Measurements from ENCODE around the gene RANBP17. TPM values are rescaled to one million over a fixed set of nuclear protein-coding genes. Genes with fewer than 3 reads are reported as not detected.
"Not testable (repeated sequence)": the region's sequence is repeated elsewhere in the genome, so short reads cannot be mapped to it uniquely, and the experiment has no call there.

The RANBP17 gene
- total RNA-seq, 2 experiments from 2014 or later = 0.13 TPM; not detected in 1

DNA sequence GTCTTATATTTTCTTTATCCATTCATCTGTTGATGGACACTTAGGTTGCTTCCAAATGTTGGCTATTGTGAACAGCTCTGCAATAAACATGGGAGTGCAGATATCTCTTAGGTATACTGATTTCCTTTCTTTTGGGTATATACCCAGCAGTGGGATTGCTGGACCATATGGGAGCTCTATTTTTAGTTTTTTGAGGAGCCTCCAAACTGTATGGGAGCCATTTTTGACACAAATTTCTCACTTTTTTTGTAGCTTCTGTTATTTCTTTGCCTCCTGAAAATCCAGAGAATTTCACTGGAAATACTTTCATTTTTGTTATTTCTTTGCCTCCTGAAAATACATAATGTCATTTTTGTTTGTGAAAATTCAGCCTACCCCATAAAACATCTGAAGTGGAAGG, 15.0 kb upstream of the RANBP17 start:
- no peaks in the 10 kb centered on the region for H3K27me3 Mint-ChIP-seq (ENCODE audit: low read depth)
- H3K36me3 Mint-ChIP-seq (ENCODE audit: low read depth) = no peaks in the 10 kb centered on the region
- H3K4me1 Mint-ChIP-seq (ENCODE audit: low read depth) = no peaks in the 10 kb centered on the region
- H3K27ac Mint-ChIP-seq = no peak overlapping the region
- CTCF ChIA-PET = no interaction called here
- DNase-seq (no peak), ATAC-seq (no peak)
- no peaks in the 10 kb centered on the region for H3K9me3 Mint-ChIP-seq (ENCODE audit: insufficient read depth)
- H3K4me3 Mint-ChIP-seq = no peak overlapping the region
- POLR2A ChIA-PET = no interaction called here

DNA sequence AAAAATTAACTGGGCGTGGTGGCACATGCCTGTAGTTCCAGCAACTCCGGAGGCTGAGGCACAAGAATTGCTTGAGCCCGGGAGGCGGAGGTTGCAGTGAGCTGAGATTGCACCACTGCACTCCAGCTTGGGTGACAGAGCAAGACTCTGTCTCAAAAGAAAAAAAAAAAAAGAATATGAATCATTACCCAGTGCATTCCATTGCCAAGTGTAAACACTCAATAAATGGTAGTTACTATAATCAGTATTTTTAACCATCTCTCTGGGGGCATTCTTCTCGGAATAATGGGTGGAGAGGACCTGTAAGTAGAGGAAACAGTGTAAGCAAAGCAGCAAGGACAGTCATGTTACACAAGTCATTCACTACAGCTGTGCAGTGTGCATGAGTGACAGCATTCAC, 13.8 kb upstream of the RANBP17 start:
- POLR2A ChIA-PET = no interaction called here
- Mint-ChIP-seq H3K4me1 (ENCODE audit: low read depth) (no peaks in the 10 kb centered on the region), H3K27me3 (ENCODE audit: low read depth) (no peaks in the 10 kb centered on the region), H3K4me3 (no peak overlapping the region), H3K27ac (no peak overlapping the region), H3K9me3 (ENCODE audit: insufficient read depth) (no peaks in the 10 kb centered on the region), H3K36me3 (ENCODE audit: low read depth) (no peaks in the 10 kb centered on the region)
- no peak for DNase-seq
- ATAC-seq = no peak
- CTCF ChIA-PET = no interaction called here

DNA sequence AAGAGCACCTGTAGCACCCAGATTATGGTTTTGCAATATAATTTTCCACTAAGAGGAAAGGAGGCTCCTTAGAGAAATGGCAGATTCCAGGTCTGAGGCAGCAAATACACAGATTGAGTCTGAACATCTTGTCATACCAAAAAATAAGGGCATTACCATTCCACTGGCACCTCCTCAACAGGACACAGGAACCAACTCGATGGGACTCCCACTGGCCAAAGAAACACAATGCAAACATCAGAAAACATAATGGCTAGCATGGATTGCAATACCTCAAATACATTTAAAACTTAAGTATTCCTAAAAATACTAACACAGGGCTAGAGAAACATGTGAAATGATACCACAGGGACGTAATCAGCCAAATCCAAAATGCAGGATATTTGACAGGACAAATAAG, 12.4 kb upstream of the RANBP17 start:
- POLR2A ChIA-PET = no interaction called here
- no peak for ATAC-seq

DNA sequence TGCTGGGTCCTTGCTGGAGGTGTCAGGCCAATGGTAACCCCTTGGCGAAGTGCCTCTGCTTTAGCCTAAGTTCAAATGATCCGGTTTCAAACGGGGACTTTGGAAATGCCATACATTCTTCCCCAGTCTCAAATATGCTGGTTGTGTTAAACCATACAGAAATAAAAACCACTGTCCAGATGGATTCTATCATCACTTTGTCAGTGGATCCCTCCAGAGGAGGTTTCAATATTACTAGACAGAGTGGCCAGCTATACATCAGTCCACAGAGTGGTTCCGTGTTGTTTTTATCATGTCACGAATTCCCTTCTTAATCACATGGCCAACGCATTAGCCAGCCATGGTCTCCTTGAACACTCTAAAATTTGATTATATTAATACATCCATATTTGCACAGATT, 7.3 kb upstream of the RANBP17 start:
- ATAC-seq (no peak), DNase-seq (no peak)
- ChIA-PET POLR2A (no interaction called here), CTCF (no interaction called here)
- H3K9me3 Mint-ChIP-seq (ENCODE audit: insufficient read depth) = no peaks in the 10 kb centered on the region
- no peaks in the 10 kb centered on the region for H3K27me3 Mint-ChIP-seq (ENCODE audit: low read depth)
- no peaks in the 10 kb centered on the region for H3K4me1 Mint-ChIP-seq (ENCODE audit: low read depth)
- H3K27ac Mint-ChIP-seq = no peak overlapping the region
- H3K36me3 Mint-ChIP-seq (ENCODE audit: low read depth) = no peaks in the 10 kb centered on the region
- H3K4me3 Mint-ChIP-seq = no peak overlapping the region

More for the DNA sequence above, 12.4 kb upstream of the RANBP17 start:
- H3K4me3 Mint-ChIP-seq = no peak overlapping the region
- no peaks in the 10 kb centered on the region for H3K9me3 Mint-ChIP-seq (ENCODE audit: insufficient read depth)
- H3K27me3 Mint-ChIP-seq (ENCODE audit: low read depth) = no peaks in the 10 kb centered on the region
- DNase-seq = no peak
- CTCF ChIA-PET = no interaction called here
- H3K36me3 Mint-ChIP-seq (ENCODE audit: low read depth) = no peaks in the 10 kb centered on the region
- no peaks in the 10 kb centered on the region for H3K4me1 Mint-ChIP-seq (ENCODE audit: low read depth)
- H3K27ac Mint-ChIP-seq = no peak overlapping the region

DNA sequence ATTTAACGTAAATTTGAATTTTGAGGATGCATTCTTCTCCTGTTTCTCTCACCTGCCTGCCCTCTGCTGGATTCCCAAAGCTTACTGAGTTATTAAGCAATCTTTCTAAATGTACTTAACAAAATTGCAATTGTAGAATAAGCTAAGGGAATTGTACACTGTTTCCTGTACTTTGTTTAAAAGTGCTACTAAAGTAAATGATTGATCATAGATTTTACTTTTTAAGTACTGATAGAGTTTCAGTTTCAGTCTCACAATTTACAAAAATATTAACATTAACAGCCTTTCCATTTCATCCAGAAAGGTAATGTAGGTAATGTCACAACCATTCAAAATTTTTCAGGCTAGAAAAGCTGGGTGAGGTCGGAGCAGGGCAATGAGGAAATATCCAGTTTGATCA, 4.8 kb upstream of the RANBP17 start:
- Mint-ChIP-seq H3K36me3 (ENCODE audit: low read depth) (peaks cover 12% of the 10 kb centered on the region), H3K27ac (no peak overlapping the region), H3K4me1 (ENCODE audit: low read depth) (peaks cover 5% of the 10 kb centered on the region), H3K27me3 (ENCODE audit: low read depth) (peaks cover 11% of the 10 kb centered on the region), H3K4me3 (no peak overlapping the region), H3K9me3 (ENCODE audit: insufficient read depth) (peaks cover 14% of the 10 kb centered on the region)
- ATAC-seq (no peak), DNase-seq (no peak)
- ChIA-PET POLR2A (no interaction called here), CTCF (no interaction called here)

DNA sequence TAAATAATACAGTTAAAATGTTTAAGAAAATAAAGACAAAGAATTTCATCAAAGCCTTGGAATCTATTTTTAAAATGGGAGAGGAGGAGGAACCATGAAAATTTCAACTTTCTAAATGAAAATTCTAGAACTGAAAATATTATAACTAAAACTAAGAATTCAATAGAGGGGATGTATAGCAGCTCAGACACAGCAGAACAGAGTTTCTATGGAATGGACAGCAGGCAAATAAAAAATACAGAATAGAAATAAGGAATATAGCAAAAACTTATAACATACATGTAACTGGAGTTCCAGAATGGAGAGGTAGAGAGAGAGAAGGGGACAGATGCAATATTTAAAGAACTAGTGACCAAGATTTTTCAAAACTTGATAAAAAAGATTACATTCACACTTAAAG, 1.4 kb upstream of the RANBP17 start:
- no peak for DNase-seq
- ATAC-seq = no peak
- no peak overlapping the region for H3K27ac Mint-ChIP-seq
- peaks cover 14% of the 10 kb centered on the region for H3K9me3 Mint-ChIP-seq (ENCODE audit: insufficient read depth)
- CTCF ChIA-PET = no interaction called here
- POLR2A ChIA-PET = no interaction called here
- no peak overlapping the region for H3K4me3 Mint-ChIP-seq
- peaks cover 5% of the 10 kb centered on the region for H3K4me1 Mint-ChIP-seq (ENCODE audit: low read depth)
- H3K36me3 Mint-ChIP-seq (ENCODE audit: low read depth) = peaks cover 12% of the 10 kb centered on the region
- H3K27me3 Mint-ChIP-seq (ENCODE audit: low read depth) = peaks cover 28% of the 10 kb centered on the region

DNA sequence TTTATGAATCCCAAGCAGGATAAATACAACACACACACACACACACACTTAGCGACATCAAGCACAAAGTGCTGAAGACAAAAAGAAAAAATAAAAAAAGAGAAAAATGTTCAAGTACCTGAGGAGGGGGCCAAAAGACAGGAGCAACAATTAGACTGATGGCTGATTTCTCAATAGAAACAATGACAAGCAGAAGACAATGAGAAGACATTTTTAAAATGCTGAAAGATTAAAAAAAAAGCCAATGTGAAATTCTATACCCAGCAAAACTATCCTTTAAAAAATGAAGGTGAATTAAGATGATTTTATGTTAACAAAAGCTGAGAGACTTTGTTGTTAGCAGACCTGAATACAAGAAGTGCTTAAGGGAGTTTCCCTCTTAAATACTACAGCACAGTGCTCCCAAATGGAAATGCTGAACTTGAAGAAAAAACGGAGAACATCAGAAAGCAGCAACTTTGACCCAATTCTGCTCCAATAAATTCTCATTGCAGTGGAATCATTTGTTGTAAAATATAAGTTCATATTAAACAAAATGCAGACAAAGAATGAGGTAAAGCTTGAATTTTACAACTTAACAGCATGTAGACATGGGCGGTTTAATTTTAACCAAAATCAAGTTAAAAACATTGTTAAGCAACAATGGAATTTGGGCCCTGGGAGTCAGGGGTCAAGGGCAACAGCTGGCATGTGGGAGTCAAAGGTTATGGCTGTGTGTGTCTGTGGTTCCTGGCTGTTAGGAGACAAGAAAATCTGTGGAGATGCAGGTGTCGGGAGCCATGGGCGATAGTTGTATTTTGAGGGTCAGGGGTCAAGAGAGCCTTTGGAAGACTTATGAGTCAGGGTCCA, 776 bp upstream of the RANBP17 start:
- peaks cover 28% of the 10 kb centered on the region for H3K27me3 Mint-ChIP-seq (ENCODE audit: low read depth)
- no peak overlapping the region for H3K27ac Mint-ChIP-seq
- DNase-seq (no peak), ATAC-seq (no peak)
- H3K9me3 Mint-ChIP-seq (ENCODE audit: insufficient read depth) = peaks cover 14% of the 10 kb centered on the region
- peaks cover 5% of the 10 kb centered on the region for H3K4me1 Mint-ChIP-seq (ENCODE audit: low read depth)
- POLR2A ChIA-PET = no interaction called here
- no peak overlapping the region for H3K4me3 Mint-ChIP-seq
- CTCF ChIA-PET = no interaction called here
- peaks cover 12% of the 10 kb centered on the region for H3K36me3 Mint-ChIP-seq (ENCODE audit: low read depth)

DNA sequence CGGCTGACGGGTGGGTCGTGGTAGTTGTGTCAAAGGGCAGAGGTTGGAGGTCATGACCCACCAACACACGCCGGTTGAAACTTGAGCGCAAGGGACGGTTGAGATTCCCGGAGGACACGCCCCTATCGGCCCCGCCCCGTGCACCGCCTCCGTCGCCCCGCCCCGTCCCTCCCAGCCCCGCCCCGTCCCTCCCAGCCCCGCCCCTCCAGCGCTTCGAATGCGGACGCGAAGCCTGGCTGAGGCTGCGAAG, 226 bp upstream of the RANBP17 start:
- H3K9me3 Mint-ChIP-seq (ENCODE audit: insufficient read depth) = peaks cover 14% of the 10 kb centered on the region
- H3K27me3 Mint-ChIP-seq (ENCODE audit: low read depth) = peaks cover 28% of the 10 kb centered on the region
- CTCF ChIA-PET = no interaction called here
- H3K4me3 Mint-ChIP-seq = no peak overlapping the region
- H3K36me3 Mint-ChIP-seq (ENCODE audit: low read depth) = peaks cover 12% of the 10 kb centered on the region
- POLR2A ChIA-PET = no interaction called here
- H3K4me1 Mint-ChIP-seq (ENCODE audit: low read depth) = peaks cover 5% of the 10 kb centered on the region
- no peak overlapping the region for H3K27ac Mint-ChIP-seq
- ATAC-seq (no peak), DNase-seq (no peak)

DNA sequence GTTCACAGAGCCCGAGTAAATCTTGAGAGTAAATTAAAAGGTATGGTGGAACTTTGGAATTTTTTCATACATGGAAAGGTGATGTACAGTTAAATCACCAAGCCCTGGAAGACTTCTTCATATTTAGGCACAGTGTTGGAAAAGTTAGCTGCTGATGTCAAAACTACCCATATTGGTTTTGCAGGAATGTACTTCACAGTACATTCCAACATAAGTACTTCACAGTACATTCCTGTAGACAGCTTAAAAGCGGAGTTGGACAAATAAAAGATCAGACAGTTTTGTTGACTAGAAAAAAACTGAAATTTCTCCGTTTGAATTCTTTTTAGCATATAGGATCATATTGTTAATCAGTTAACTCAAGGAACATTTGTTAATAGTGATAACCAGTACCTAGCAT, 1.8 kb downstream of the RANBP17 start:
- no peak for ATAC-seq
- ChIA-PET CTCF (no interaction called here), POLR2A (no interaction called here)
- peaks cover 28% of the 10 kb centered on the region for H3K27me3 Mint-ChIP-seq (ENCODE audit: low read depth)
- H3K4me1 Mint-ChIP-seq (ENCODE audit: low read depth) = peaks cover 5% of the 10 kb centered on the region
- no peak overlapping the region for H3K27ac Mint-ChIP-seq
- H3K4me3 Mint-ChIP-seq = no peak overlapping the region
- no peak for DNase-seq
- H3K9me3 Mint-ChIP-seq (ENCODE audit: insufficient read depth) = peaks cover 14% of the 10 kb centered on the region
- peaks cover 12% of the 10 kb centered on the region for H3K36me3 Mint-ChIP-seq (ENCODE audit: low read depth)

DNA sequence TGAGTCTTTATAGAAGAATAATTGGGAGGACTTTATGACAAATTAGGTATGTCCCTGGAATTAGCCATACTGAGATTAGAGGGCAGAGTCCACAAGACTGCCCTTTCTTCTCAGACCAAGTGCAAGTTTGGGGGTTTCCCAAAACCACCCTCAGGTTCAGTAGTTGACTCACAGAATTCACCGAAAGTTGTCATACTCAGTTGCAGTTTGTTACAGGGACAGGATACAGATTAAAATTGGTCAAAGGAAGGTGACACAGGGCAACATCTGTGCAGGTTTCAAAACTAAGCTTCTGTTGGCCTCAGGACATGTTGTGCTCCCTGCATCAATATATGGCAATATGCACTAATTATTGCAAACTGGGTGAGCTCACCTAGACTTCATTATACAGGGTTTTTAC, 3.8 kb downstream of the RANBP17 start:
- POLR2A ChIA-PET = no interaction called here
- Mint-ChIP-seq H3K4me1 (ENCODE audit: low read depth) (peaks cover 5% of the 10 kb centered on the region), H3K4me3 (no peak overlapping the region), H3K36me3 (ENCODE audit: low read depth) (peaks cover 9% of the 10 kb centered on the region), H3K27ac (no peak overlapping the region), H3K9me3 (ENCODE audit: insufficient read depth) (peaks cover 9% of the 10 kb centered on the region), H3K27me3 (ENCODE audit: low read depth) (peaks cover 26% of the 10 kb centered on the region)
- ATAC-seq = no peak
- CTCF ChIA-PET = no interaction called here
- no peak for DNase-seq

DNA sequence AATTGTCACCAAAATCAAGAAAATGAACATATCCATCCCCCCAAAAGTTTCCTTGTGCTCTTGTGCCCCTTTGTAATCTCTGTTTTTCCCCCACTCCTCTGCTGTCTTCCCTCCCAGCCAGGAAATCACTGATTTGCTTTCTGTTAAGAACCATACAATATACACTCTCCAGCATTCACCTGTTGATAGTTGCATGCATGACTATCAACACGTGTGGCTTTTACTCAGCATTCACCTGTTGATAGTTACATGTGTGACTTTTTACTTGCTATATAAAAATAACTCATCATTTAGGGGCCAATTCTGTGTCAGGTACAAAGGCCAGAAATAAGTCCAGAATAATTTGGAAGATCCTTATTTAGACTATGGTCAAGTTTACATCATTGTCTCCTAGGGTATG, 6.0 kb downstream of the RANBP17 start:
- DNase-seq (no peak), ATAC-seq (no peak)
- CTCF ChIA-PET = no interaction called here
- H3K4me3 Mint-ChIP-seq = no peak overlapping the region
- H3K9me3 Mint-ChIP-seq (ENCODE audit: insufficient read depth) = no peaks in the 10 kb centered on the region
- H3K27me3 Mint-ChIP-seq (ENCODE audit: low read depth) = peaks cover 12% of the 10 kb centered on the region
- POLR2A ChIA-PET = no interaction called here
- H3K27ac Mint-ChIP-seq = no peak overlapping the region
- no peaks in the 10 kb centered on the region for H3K36me3 Mint-ChIP-seq (ENCODE audit: low read depth)
- no peaks in the 10 kb centered on the region for H3K4me1 Mint-ChIP-seq (ENCODE audit: low read depth)

DNA sequence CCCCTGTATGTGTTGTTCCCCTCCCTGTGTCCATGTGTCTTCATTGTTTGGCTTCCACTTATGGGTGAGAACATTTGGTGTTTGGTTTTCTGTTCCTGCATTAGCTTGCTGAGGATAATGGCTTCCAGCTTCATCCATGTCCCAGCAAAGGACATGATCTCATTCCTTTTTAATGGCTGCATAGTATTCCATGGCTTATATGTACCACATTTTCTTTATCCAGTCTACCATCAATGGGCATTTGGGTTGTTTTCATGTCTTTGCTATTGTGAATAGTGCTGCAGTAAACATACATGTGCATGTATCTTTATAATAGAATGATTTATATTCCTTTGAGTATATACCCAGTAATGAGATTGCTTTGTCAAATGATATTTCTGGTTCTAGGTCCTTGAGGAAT, 8.6 kb downstream of the RANBP17 start:
- H3K4me1 Mint-ChIP-seq (ENCODE audit: low read depth); H3K36me3 Mint-ChIP-seq (ENCODE audit: low read depth); H3K27me3 Mint-ChIP-seq (ENCODE audit: low read depth); CTCF ChIA-PET; DNase-seq; ATAC-seq; H3K27ac Mint-ChIP-seq; H3K4me3 Mint-ChIP-seq; H3K9me3 Mint-ChIP-seq (ENCODE audit: insufficient read depth); POLR2A ChIA-PET: not testable (repeated sequence)

DNA sequence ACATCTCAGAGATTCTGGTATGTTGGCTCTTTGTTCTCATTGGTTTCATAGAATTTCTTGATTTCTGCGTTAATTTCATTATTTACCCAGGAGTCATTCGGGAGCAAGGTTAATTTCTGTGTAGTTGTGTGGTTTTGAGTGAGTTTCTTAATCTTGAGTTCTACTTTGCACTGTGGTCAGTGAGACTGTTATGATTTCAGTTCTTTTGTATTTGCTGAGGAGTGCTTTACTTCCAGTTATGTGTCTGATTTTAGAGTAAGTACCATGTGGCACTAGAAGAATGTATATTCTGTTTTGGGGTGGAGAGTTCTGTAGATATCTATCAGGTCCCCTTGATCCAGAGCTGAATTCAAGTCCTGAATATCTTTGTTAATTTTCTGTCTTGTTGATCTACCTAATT, 12.2 kb downstream of the RANBP17 start:
- DNase-seq (no peak), ATAC-seq (no peak)
- H3K27me3 Mint-ChIP-seq (ENCODE audit: low read depth) = no peaks in the 10 kb centered on the region
- no peaks in the 10 kb centered on the region for H3K36me3 Mint-ChIP-seq (ENCODE audit: low read depth)
- no peak overlapping the region for H3K27ac Mint-ChIP-seq
- H3K4me1 Mint-ChIP-seq (ENCODE audit: low read depth) = no peaks in the 10 kb centered on the region
- H3K9me3 Mint-ChIP-seq (ENCODE audit: insufficient read depth) = no peaks in the 10 kb centered on the region
- ChIA-PET POLR2A (no interaction called here), CTCF (no interaction called here)
- no peak overlapping the region for H3K4me3 Mint-ChIP-seq

All from activated CD8-positive, alpha-beta T cell treated with anti-CD3 and anti-CD28 coated beads, Interleukin-2, amount 10 ng/mL, durations not matched to agents 7 days and 5 days (primary cell).